HepG2 (cell line): ENCODE measurements around the gene RASL10A. TPM values are rescaled to one million over a fixed set of nuclear protein-coding genes. Genes with fewer than 3 reads are reported as not detected.

Experiments
- MLXIP ChIP-seq: sonication (generic); formaldehyde crosslinking; IDR thresholded peaks from 2 replicates; pipeline ENCODE4 v1.9.0; 2021; ENCODE audit warnings: missing genetic modification reagents, borderline replicate concordance
- NKX3-1 ChIP-seq: sonication (generic); formaldehyde crosslinking; IDR thresholded peaks from 2 replicates; pipeline ENCODE4 v1.5.0; 2020; ENCODE audit warnings: missing genetic modification reagents
- ZBTB14 ChIP-seq: sonication (generic); formaldehyde crosslinking; IDR thresholded peaks from 2 replicates; pipeline ENCODE4 v1.4.0; 2020; ENCODE audit warnings: missing genetic modification reagents
- ZNF567 ChIP-seq: sonication (generic); formaldehyde crosslinking; IDR thresholded peaks from 2 replicates; pipeline ENCODE4 v1.8.1; 2023; ENCODE audit warnings: mild to moderate bottlenecking, missing genetic modification reagents, borderline replicate concordance
- polyA plus RNA-seq, 8 experiments: library from polyadenylated mRNA; depleted of rRNA in 3 of 8; stranded (reverse) in 7 of 8; unstranded in 1 of 8; fragments of >200 nt; fragmentation: Illumina TruSeq in 4 of 8; extraction: Trizol in 4 of 8; gene quantifications; 2 replicates each; pipeline versions ENCODE4 v1.2.1 to v1.2.3, GENCODE V29; 2011 to 2016; ENCODE audit warnings: low read depth in 4 of 8, missing spikeins in 1 of 8, mixed read lengths in 1 of 8; ENCODE audit not compliant: insufficient read depth in 1 of 8
- total RNA-seq, 5 experiments: library from RNA; depleted of rRNA; stranded (reverse); fragments of >200 nt; fragmentation: Illumina TruSeq; extraction: Trizol; gene quantifications; 2 replicates each; pipeline ENCODE4 v1.2.3, GENCODE V29; 2016; ENCODE audit warnings: low read depth in 1 of 5
- TF ChIP-seq, protein P1 (sequence below): sonication (generic); formaldehyde crosslinking; IDR thresholded peaks from 2 replicates; pipeline ENCODE4 v1.4.0; 2020; ENCODE audit warnings: missing genetic modification reagents

Gene RASL10A
- total and polyA plus RNA-seq, 2 of the 13 experiments (the other 11 are each of a cell fraction or from before 2014, with no cell fraction given) = 0.05 to 0.22 TPM

GRCh38 chr22:29313126-29313575 lies 2.3 kb downstream of the RASL10A start (continued):
- TF ChIP-seq MLXIP (no peak), ZNF567 (CRISPR knock-in tag) (no peak), ZBTB14 (CRISPR knock-in tag) (no peak), NKX3-1 (CRISPR knock-in tag) (no peak)
- TF ChIP-seq, protein P1, sequence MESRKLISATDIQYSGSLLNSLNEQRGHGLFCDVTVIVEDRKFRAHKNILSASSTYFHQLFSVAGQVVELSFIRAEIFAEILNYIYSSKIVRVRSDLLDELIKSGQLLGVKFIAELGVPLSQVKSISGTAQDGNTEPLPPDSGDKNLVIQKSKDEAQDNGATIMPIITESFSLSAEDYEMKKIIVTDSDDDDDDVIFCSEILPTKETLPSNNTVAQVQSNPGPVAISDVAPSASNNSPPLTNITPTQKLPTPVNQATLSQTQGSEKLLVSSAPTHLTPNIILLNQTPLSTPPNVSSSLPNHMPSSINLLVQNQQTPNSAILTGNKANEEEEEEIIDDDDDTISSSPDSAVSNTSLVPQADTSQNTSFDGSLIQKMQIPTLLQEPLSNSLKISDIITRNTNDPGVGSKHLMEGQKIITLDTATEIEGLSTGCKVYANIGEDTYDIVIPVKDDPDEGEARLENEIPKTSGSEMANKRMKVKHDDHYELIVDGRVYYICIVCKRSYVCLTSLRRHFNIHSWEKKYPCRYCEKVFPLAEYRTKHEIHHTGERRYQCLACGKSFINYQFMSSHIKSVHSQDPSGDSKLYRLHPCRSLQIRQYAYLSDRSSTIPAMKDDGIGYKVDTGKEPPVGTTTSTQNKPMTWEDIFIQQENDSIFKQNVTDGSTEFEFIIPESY (CRISPR knock-in tag) = peak; percentile 99
